ENCODE measurements around the gene AAR2. TPM values are rescaled to one million over a fixed set of nuclear protein-coding genes. Genes with fewer than 3 reads are reported as not detected.

Gene AAR2
- total RNA-seq, 1 donor from 2014 or later: 20.3 TPM

GRCh38 chr20:36261389-36262105 lies 25.3 kb downstream of the AAR2 start:
- Mint-ChIP-seq H3K27me3 (ENCODE audit: unreplicated experiment) (peaks cover 5% of the 10 kb centered on the region), H3K27ac (ENCODE audit: unreplicated experiment) (no peak overlapping the region), H3K36me3 (ENCODE audit: low read depth, unreplicated experiment) (no peaks in the 10 kb centered on the region), H3K4me3 (ENCODE audit: unreplicated experiment) (no peak overlapping the region), H3K9me3 (ENCODE audit: unreplicated experiment) (no peaks in the 10 kb centered on the region), H3K4me1 (ENCODE audit: unreplicated experiment) (no peaks in the 10 kb centered on the region)
- no peak for TF ChIP-seq CTCF (IDR thresholded peaks at IDR 0.05; ENCODE audit: unreplicated experiment)
- DNase-seq (ENCODE audit: low spot score): no peak

- Mint-ChIP-seq H3K4me3 (ENCODE audit: unreplicated experiment) (no peak overlapping the region), H3K27me3 (ENCODE audit: unreplicated experiment) (peaks cover 5% of the 10 kb centered on the region), H3K27ac (ENCODE audit: unreplicated experiment) (no peak overlapping the region), H3K9me3 (ENCODE audit: unreplicated experiment) (no peaks in the 10 kb centered on the region), H3K36me3 (ENCODE audit: low read depth, unreplicated experiment) (no peaks in the 10 kb centered on the region), H3K4me1 (ENCODE audit: unreplicated experiment) (no peaks in the 10 kb centered on the region)
- TF ChIP-seq CTCF (IDR thresholded peaks at IDR 0.05; ENCODE audit: unreplicated experiment): no peak
- DNase-seq (ENCODE audit: low spot score): no peak
These were observed 26.2 kb downstream of the AAR2 start for GRCh38 chr20:36262440-36262839.

GRCh38 chr20:36264426-36265246 lies 28.4 kb downstream of the AAR2 start:
- DNase-seq (ENCODE audit: low spot score): no peak
- no peak overlapping the region for H3K27ac Mint-ChIP-seq (ENCODE audit: unreplicated experiment)
- peaks cover 5% of the 10 kb centered on the region for H3K27me3 Mint-ChIP-seq (ENCODE audit: unreplicated experiment)
- H3K4me3 Mint-ChIP-seq (ENCODE audit: unreplicated experiment): no peak overlapping the region
- no peaks in the 10 kb centered on the region for H3K36me3 Mint-ChIP-seq (ENCODE audit: low read depth, unreplicated experiment)
- H3K4me1 Mint-ChIP-seq (ENCODE audit: unreplicated experiment): peaks cover 4% of the 10 kb centered on the region
- TF ChIP-seq CTCF (IDR thresholded peaks at IDR 0.05; ENCODE audit: unreplicated experiment): no peak
- H3K9me3 Mint-ChIP-seq (ENCODE audit: unreplicated experiment): no peaks in the 10 kb centered on the region

- DNase-seq (ENCODE audit: low spot score): no peak
- Mint-ChIP-seq H3K27me3 (ENCODE audit: unreplicated experiment) (peaks cover 7% of the 10 kb centered on the region), H3K9me3 (ENCODE audit: unreplicated experiment) (no peaks in the 10 kb centered on the region), H3K36me3 (ENCODE audit: low read depth, unreplicated experiment) (no peaks in the 10 kb centered on the region), H3K27ac (ENCODE audit: unreplicated experiment) (no peak overlapping the region), H3K4me3 (ENCODE audit: unreplicated experiment) (no peak overlapping the region), H3K4me1 (ENCODE audit: unreplicated experiment) (peaks cover 13% of the 10 kb centered on the region)
- TF ChIP-seq CTCF (IDR thresholded peaks at IDR 0.05; ENCODE audit: unreplicated experiment): no peak
These were observed 29.9 kb downstream of the AAR2 start for GRCh38 chr20:36266189-36266588.
